ENCODE measurements around the gene SAA4.
"Not testable (repeated sequence)": the region's sequence is repeated elsewhere in the genome, so short reads cannot be mapped to it uniquely, and the experiment has no call there.

Gene SAA4

DNA sequence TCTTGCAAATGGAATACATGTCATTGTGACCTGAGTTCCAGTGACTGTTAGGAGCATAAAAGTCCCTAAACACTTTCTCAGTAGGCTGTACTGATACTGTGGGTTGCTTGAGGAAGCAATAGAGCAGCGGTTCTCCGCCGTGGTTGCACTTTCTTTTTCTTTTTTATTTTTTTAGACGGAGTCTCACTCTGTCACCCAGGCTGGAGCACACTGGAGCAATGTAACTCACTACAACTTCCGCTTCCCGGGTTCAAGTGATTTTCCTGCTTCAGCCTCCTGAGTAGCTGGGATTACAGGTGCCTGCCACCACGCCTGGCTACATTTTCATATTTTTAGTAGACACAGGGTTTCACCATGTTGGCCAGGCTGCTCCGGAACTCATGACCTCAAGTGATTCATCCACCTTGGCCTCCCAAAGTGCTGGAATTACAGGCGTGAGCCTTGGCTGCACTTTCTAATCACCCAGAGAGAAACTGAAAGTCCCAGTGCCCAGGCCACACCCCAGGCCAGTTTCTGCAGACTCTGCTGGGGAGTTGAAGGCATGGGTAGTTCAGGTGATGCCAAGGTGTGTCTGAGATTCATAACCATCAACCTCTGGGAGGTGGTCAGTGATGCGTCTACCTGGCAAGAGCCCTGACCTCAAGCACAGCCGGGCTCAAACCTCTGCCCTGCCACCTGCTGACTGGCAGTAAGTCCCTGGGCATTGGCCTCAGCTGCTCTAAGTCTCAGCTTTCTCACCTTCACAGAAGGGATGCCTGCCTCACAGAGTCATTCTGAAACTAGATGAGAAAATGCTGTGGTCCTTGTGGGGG is 10.0 kb upstream of the SAA4 start:
- DNase-seq, result not testable (repeated sequence)

DNA sequence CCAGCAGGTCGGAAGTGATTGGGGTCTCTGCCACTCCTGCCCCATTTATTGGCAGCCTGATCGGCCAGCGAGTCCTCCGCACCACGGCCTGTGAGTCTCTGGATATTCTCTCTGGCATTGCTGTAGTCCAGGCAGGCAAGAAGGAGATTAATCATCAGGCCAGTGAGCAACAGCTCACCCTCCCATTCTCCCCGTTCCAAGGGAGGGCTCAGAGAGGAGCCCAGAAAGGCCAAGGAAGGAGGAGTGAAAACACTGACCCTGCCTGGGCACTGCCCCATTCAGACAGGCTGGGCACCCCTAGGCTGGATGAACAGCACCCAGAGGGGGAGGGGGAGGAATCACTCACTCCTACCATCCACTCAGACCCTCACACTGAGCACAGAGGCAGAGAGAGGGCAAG is 8.8 kb upstream of the SAA4 start:
- no peak for DNase-seq

DNA sequence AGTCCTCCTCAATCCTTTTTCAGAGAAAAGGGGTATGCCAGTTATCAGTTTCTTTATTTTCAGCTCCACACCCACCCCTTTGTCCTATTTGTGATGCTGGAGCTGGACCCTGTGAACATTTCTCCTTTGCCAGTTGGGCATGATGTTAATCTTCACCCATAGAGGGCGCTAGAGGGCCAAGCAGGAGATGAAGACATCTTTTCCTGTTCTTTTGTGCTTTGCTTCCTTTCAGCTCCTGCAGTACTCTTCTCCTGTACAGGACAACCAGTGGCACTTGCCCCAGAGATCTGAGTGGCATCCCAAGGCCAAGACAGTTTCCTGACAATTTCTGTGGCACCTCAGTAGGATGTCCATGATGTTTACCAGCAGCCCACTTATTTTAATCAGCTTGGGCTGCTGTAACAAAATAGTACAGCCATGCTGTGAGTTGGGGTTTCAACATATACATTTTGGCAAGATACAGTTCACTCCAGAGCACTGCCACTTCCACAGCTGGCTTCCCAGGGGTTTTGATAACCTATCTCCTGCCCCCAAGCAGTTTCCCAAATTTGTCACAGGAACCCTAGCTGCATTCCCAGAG is 7.3 kb upstream of the SAA4 start:
- DNase-seq, result peak; percentile 38

DNA sequence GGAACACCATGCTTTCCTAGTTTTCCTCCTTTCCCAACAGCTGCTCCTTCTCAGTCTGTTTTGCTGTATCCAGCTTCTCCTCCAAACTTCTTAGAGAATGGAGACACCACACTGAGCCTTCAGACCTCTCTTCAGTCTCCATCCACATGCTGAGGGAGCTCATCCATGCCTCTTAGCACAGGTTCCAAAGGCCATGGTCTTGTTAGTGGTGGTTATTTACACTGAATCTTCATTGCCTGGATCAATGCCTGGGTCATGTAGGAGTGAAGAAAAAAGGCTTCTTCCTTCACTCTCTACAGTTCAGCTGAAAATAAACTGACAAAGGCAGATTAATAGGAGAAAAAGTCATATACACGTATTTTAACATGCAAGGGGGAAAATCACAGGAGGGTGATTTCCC is 3.1 kb upstream of the SAA4 start:
- DNase-seq, result no peak

- no peak for DNase-seq
Measured at GRCh38 chr11:18235394-18236334, 938 bp downstream of the SAA4 start.

GRCh38 chr11:18233912-18234311 is 2.7 kb downstream of the SAA4 start:
- DNase-seq, result no peak

DNA sequence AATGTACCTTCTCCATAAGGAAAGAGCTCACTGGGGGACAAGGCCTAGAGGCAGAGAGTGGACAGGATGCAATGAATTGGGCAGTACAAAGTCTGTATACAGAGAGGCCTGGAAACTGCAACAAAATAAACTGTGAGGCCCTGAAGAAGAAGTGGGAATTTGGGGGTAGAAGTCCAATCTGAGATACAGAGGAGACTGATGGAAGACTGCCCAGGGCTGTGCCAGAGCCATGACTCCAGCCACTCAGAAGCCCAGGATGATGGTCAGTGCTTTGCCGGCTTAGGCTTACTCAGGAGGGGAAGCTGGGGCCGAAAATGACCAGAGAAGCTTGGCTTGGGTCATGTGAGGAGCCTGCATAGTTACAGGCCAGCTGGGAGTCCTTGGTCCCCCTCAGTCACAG is 5.7 kb downstream of the SAA4 start:
- DNase-seq, result no peak

DNA sequence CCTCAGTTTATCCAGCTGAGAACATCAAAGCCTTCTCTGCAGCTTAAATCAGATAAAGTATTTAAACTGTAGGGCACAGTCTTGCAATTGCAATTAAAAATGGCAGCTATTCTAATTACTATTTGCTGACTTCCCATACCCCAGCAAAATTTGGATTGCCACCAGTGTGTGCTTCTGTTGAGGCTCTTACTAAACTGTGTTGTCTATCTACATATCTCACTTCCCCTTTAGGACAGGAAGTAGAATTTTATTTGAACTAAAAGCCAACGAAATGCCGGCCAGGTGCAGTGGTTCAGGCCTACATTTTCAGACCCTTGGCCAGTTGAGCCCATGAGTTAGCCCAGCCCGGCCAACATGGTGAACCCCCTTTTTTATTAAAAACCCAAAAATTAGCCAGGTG is 7.1 kb downstream of the SAA4 start:
- no peak for DNase-seq

DNA sequence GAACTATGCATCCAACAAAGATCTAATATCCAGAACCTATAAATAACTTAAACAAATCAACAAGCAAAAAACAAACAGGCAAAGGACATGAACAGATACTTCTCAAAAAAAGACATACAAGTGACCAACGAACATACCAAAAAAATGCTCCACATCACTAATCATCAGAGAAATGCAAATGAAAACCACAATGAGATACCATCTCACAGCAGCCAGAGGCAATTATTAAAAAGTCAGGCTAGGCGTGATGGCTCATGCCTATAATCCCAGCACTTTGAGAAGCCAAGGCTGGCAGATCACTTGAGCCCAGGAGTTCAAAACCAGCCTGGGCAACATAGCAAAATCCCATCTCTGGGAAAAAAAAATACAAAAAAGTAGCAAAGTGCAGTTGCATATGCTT is 10.7 kb downstream of the SAA4 start:
- no peak for DNase-seq

DNA sequence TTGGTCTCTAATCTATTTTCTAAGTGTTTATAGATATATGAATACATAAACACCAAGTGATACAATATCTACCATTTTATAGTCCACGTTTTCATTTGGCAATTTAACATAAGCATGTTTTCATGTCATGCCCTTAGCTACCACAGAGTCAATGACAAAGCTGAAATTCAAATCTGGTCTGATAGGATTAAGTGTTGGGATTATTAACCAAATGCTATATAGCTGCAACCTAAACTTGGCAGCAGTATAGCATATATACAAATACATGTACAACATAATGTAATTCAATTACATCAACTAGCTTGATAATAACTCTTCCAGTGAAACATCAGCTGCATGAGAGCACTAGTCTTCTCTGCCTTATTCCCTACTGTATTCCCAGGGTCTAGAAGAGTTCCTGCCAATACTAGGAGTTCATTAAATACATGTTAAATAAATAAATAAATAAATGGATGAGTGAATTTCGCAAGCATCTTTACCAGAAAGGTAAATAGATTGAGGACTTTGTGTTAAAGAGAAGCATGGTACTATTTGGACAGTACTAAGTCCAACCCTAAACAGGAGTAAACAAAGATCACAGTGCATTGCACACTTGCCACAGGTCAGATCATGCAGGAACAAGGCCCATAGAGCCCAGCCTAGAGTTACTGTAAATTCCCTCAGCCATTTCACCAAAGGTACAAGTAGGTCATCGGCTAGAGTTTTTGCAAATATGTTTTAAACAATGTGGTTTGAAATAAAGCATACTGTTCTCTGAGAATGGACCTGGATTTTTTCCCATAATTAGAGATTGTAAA is 12.8 kb downstream of the SAA4 start:
- DNase-seq, result no peak

DNA sequence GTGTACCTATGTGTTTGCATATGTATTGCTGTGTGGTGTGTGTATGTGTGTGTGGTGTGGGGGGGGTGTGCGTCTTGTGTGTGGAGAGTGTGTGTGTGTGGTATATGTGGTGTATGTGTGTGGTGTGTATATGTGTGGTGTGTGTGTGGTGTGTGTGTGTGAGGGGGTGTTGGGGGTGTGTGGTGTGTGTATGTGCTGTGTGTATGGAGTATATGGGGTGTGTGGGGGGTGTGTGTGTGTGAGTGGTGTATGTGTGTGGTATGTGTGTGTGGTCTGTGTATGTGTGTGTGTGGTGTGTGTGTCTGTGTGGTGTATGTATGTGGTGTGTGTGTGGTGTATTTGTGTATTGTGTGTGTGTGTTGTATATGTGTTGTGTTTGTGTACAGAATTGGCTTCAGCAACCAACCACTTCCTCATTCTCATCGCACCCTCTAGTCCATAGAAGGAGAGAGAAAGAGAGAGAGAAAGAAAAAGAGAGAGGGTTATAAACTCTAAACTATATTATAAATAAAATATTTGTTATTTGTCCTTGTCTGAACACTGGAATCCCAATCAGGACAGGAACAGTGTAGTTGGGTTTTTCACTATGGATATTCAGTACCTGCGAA is 13.7 kb downstream of the SAA4 start:
- no peak for DNase-seq

- no peak for DNase-seq
Measured at GRCh38 chr11:18221274-18221876, 15.2 kb downstream of the SAA4 start.

DNA sequence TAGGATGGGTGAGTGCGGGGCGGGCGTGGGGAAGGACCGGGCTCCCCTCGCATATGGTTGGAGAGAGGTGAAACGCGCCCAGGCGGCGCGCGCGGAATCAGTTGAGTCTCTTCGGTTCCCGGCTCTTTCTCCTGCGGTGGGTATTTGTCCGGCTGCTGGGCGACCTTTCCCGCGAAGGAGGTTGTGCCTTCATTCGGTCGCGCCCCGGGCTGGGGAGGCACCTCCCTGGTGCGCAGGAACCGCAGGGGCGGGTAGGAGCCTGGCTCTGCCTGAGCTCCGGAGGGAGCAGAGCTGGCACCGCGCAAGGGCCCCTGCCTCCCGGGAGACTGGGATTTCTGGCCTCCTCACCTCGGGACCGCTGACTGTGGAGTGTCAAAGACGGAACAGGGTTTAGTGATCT is 27.5 kb downstream of the SAA4 start:
- no peak for DNase-seq

- no peak for DNase-seq
Measured at GRCh38 chr11:18204771-18205170, 31.8 kb downstream of the SAA4 start.

GRCh38 chr11:18204220-18204619 is 32.4 kb downstream of the SAA4 start:
- no peak for DNase-seq

DNA sequence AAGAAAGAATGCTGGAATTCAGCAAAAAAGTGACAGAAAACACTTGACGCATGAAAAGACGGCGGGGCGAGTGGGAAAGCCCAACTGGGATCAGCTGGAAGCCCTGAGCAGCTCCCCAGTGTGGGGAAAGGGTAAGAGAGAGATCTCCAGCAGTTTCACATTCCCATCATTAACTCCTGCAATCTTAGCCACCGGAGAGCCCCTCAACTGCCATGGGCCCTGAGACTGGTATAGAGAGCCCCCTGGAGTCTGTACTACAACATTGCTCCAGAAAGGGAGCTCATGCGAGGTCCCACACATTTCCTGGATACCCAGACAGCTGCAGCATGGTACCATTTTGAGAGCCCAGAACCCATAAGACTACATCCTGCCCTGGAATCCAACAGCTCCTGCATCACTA is 32.9 kb downstream of the SAA4 start:
- DNase-seq, result no peak

DNA sequence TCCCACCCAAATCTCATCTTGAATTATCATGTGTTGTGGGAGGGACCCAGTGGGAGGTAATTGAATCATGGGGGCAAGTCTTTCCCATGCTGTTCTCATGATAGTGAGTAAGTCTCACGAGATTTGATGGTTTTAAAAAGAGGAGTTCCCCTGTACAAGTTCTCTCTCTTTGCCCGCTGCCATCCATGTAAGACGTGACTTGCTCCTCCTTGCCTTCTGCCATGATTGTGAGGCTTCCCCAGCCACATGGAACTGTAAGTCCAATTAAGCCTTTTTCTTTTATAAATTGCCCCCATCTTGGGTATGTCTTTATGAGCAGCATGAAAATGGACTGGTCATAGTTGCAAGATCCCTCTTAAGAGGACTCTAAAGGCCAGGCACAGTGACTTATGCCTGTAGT is 38.9 kb downstream of the SAA4 start:
- DNase-seq, result not testable (repeated sequence)

DNA sequence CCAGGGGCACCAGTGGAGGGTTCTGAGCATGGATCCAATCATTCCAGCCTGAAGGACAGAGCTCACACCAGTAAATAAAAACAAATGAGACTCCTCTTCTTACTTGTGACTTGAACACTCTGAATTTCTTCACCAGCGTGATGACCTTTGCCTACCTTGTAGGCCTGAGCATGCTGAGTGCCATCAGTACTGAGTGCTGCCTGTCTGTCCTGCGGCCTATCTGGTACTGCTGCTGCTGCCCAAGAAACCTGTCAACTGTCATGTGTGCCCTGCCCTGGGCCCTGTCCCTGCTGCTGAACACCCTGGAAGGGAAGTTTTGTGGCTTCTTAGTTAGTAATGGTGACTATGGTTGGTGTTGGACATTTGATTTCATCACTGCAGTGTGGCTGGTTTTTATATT is 40.1 kb downstream of the SAA4 start:
- DNase-seq, result no peak

- no peak for DNase-seq
Measured at GRCh38 chr11:18193010-18193409, 43.6 kb downstream of the SAA4 start.

DNA sequence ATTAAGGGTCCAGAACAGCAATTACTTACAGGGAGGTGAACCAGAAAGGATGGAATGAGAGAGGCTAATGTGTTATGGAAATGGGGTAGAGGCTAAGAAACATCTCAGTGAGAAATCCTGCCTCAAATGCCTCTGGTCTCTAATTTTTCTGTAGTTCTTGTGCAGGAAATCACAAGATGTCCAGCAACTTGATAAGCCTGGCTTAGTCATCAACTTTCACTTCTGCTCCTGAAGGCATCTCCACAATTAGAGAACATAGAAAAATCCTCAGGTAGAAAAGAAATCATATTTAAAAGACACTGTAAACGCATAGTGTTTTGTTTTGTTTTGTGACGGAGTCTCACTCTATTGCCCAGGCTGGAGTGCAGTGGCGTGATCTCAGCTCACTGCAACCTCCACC is 45.2 kb downstream of the SAA4 start:
- DNase-seq, result no peak

DNA sequence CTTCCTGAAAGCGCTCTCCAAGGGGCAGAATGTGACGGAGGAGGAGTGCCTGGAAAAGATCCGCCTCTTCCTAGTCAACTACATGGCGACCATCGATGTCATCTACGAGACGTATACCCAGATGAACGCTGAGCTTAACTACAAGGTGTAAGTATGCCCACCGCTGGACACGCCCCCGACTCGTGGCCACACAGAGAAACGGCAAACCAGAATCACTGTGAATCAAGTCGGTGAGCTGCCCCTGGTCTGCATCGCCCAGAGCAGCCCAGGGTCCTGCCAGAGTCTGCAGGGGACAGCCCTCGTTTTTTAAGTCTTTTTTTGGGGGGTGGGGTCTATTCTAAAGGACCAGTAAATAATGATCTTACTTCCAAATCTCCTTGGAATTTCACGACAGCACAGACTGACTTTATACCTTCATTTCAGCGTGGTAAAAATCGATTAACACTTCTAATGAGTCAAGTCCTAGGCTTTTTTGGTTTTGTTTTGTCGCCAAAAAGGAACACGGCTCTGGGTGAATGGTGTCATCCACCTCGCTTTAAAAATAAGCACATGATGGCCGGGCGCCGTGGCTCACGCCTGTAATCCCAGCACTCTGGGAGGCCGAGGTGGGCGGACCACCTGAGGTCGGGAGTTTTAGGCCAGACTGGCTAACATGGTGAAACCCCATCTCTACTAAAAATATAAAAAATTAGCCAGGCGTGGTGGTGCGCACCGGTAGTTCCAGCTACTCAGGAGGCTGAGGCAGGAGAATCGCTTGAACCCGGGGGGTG is 46.9 kb downstream of the SAA4 start:
- not testable (repeated sequence) for DNase-seq

Measured in effector CD4-positive, alpha-beta T cell (primary cell).